HS-27A (cell line): Measurements from ENCODE around the gene OS9.
A peak's percentile ranks its signal among the peaks of the same experiment; 100 is the strongest.

Experiments
- DNase-seq: peaks from one replicate; pipeline ENCODE4 v3.0.0-alpha.2; 2012; ENCODE audit warnings: low read depth, missing footprints

OS9 gene

DNA sequence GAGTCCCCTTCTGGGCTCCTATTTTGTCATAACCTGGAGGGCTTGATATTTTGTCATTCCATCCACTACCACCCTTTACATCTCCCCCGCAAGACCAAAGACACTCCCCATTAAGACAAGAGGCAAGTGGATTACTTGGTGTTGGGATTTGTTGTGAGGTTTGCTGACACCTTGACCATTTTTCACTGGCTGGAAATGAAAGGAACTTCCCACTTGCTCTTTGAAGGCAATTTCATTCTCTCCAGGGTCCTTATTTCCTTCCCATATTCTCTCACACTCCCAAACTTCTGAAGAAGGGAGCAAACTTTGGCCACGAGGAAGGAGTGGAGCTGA is 29.7 kb downstream of the OS9 start:
- no peak for DNase-seq

GRCh38 chr12:57724003-57724935 is 30.3 kb downstream of the OS9 start:
- no peak for DNase-seq

DNA sequence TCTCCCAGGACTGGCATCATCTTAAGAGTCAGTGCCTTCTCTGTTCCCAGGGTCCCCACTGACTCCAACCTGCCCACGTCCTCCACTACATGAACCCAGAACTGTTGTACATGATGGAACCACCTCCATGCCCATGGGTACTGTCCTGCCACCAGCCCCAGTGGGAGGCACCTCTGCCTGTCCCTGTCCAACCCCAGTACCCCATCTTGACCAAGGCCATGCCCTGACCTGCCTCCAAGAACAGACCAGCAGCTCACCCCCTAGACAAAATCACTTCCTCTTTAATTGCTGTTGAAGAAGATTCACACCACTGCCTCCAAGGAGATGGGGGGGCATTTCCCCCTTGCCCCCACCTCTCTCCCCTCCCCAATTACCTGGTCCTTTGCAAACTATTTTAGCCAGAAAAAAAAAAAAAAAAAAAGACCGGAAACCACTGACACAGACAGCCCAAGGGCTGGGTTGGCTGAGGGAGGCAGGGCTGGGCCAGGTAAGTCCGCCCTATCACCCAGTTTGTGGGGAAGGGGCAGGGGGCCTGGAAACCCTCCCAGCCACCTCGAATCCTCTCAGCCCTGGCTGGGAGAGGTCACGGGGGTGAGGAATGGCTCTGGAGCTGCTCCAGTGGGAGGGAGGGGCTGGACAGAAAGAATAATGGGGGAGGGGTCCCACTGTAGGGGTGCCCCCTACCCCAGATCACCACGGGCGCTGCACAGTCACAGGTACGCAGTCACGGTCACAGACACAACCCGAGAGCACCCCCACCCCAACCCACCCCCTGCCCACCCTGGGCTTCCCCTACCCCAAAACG is 31.2 kb downstream of the OS9 start:
- no peak for DNase-seq

DNA sequence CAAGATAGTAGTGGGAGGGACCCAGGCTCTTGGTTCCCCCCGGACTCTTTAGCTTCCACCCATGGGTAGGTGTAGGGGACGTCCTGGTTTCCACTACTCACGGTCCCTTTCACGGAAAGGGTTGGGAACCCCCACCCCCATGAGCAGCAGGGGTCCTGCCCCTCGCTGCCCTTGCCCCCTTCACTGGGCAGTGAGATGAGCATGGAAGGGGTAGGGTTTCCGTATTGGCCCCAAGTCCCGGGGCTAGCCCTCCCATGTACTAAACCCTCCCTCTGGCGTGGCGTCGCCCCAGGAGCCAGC is 31.9 kb downstream of the OS9 start:
- no peak for DNase-seq

- DNase-seq: peak; percentile 68
These were observed 32.4 kb downstream of the OS9 start for GRCh38 chr12:57726151-57726883.

GRCh38 chr12:57726884-57727757 is 33.2 kb downstream of the OS9 start:
- no peak for DNase-seq

- no peak for DNase-seq
These were observed 33.9 kb downstream of the OS9 start for GRCh38 chr12:57727758-57728395.

DNA sequence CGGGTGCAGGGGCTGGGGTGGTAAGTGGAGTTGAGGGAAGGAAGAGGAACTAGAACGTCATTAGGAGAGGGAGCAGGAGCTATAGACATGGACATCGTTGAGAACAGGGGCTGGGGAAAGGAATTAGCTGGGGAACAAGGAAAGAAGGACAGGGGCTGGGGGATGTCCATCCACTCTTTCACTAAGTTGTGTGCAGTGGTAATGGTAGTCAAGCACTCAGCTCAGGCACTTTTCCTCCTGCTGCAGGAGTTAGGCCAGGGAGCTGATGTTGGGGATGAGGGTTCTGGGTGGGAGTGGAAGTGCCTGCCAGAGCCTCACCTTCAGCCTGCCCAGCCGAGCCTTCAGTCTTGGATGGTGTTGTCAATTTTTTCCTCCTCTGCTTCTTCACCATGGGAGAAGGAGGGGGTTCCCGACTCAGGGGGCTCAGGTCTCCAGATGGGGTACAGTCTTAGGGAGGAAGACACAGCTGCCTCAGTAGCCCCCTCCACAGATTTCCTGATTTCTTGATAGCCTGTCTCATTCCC is 35.5 kb downstream of the OS9 start:
- no peak for DNase-seq

DNA sequence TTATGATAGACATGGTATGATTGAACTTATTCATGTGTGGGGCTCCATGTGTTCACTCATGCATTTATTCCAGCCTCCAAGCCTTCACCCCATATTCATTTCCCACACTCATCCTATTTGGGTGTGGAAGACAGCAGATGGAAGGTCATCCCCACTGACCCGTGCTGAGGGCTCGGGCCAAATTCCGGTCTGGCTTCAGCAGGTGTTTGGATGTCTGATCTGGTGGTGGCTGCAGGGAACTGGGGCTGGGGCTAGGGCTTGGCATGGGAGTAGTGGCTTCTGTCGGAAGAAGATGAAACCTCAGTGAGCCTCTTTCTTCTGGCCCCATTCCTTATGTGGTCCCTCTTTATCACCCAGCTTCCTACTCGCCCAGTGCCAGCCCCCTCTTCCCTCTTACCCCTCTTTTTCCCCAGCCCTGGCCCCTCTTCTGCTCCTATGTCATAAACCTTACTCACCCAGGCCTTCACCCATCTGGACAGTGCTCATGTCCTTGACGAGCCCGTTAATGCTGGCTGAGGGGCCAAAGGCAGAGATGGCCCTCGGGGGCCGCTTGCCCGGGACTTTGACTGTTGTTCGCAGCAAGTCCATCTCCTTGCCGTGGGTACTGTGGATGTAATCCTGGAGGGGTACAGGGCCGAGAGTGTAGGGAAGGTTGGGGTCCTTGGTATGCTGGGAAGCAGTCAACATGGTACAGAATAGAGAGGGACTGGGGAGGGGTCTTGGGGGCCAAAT is 36.6 kb downstream of the OS9 start:
- DNase-seq: no peak

- DNase-seq: no peak
These were observed 37.6 kb downstream of the OS9 start for GRCh38 chr12:57731411-57732080.

- no peak for DNase-seq
These were observed 38.3 kb downstream of the OS9 start for GRCh38 chr12:57732270-57732669.

GRCh38 chr12:57732726-57733593 is 39.0 kb downstream of the OS9 start:
- no peak for DNase-seq

- DNase-seq: no peak
These were observed 40.0 kb downstream of the OS9 start for GRCh38 chr12:57733928-57734327.

DNA sequence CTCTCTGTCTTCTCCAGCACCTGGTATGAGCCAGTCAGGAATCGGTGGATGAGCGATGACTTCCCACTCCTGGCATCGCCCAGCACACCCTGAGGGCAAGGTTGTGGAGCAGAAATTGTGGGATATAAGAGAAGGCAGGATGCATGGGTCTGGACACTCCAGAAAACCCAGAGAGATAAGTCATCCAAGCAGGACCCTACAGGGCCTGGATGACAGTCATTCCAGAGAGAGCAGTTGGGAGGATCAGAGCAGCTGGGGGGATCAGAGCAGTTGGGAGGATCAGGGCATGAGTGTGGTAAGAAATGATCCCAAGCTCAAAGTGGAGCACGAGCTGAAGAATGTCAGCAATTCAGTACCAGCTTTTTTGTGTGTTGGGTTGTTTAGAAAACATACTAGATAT is 40.7 kb downstream of the OS9 start:
- DNase-seq: no peak

GRCh38 chr12:57735198-57735855 is 41.4 kb downstream of the OS9 start:
- no peak for DNase-seq

DNA sequence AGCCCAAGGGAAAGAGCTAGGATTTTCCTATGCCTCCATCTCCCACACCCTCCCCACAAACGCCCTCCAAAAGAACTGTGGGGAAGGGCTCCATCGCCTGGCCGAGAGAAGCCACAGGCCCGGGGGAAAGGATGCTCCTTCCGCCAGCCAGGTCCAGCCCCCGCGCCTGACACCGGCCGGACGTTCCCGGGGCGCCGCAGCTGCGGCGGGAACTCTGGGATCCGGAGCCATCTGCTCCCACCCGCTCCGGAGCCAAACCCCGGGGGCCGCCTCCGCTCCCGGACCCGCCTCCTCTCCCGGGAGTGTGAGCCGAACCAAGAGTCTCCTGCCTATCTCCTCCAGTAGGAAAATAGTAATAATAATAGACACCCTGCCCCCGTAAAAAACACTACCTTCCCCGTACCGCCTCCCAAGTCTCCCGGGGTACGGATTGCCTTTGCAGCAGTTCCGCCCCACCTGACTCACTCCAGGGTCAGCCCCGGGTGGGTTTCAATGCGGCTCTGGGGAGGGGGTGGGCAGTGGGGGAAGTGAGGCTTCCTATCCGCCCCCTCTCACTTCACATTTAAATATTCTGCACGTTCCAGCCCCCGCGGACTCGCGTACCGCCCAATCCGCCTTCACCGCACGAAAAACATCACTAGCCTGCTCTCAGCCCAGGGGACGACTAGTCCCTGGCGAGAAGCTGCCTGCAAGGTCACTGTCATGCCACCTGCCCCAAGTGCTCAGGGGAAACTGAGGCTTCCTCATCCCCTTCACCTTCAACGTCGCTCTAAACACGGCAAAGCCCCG is 42.2 kb downstream of the OS9 start:
- DNase-seq: no peak

GRCh38 chr12:57736741-57737466 is 43.0 kb downstream of the OS9 start:
- no peak for DNase-seq
